ENCODE measurements around the gene PACRG.

PACRG gene

DNA sequence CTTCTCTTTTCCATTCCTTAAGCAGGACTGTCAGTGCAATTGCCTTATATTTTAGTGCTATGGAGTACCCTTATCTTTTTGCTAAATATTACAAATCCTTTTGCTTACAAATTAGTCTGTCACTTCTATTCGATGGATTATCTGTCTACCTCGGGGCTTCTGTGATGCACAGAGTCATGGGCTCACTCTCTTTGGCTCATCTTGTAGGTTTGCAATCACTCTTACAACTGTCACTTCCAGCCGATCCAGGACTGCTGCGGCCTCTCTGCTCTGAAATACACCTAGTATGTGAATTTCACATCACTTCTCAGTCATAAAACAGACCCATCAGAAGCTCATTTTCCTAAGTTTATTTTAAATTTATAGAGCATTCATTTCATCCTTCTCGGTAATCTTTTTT lies 393.5 kb downstream of the PACRG start:
- no peak for DNase-seq (ENCODE audit: low read depth)
- TF ChIP-seq, protein P1, sequence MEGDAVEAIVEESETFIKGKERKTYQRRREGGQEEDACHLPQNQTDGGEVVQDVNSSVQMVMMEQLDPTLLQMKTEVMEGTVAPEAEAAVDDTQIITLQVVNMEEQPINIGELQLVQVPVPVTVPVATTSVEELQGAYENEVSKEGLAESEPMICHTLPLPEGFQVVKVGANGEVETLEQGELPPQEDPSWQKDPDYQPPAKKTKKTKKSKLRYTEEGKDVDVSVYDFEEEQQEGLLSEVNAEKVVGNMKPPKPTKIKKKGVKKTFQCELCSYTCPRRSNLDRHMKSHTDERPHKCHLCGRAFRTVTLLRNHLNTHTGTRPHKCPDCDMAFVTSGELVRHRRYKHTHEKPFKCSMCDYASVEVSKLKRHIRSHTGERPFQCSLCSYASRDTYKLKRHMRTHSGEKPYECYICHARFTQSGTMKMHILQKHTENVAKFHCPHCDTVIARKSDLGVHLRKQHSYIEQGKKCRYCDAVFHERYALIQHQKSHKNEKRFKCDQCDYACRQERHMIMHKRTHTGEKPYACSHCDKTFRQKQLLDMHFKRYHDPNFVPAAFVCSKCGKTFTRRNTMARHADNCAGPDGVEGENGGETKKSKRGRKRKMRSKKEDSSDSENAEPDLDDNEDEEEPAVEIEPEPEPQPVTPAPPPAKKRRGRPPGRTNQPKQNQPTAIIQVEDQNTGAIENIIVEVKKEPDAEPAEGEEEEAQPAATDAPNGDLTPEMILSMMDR (IDR thresholded peaks at IDR 0.05; ENCODE audit: insufficient read depth, low read depth, low read length, missing control alignments) = no peak
- no peak overlapping the region for H3K4me3 ChIP-seq (ENCODE audit: low read length)

DNA sequence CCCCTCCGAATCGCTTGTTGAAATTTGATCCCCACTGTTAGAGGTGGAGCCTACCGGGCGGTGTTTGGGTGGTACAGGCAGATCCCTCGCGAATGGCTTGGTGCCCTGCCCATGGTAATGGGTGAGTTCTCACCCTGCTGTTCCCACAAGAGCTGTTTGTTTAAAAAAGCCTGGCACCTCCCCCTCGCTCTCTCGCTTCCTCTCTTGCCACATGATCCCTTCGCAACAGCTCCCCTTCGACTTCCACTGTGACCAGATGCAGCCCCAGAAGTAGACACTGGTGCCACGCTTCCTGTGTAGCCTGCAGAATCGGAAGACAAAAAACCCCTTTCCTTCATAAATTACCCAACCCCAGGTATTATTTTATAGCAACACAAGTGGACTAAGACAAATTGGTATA lies 394.6 kb downstream of the PACRG start:
- TF ChIP-seq, protein P1 (IDR thresholded peaks at IDR 0.05; ENCODE audit: insufficient read depth, low read depth, low read length, missing control alignments) = no peak
- DNase-seq (ENCODE audit: low read depth) = no peak
- no peak overlapping the region for H3K4me3 ChIP-seq (ENCODE audit: low read length)

- no peak overlapping the region for H3K4me3 ChIP-seq (ENCODE audit: low read length)
- TF ChIP-seq, protein P1 (IDR thresholded peaks at IDR 0.05; ENCODE audit: insufficient read depth, low read depth, low read length, missing control alignments) = no peak
- DNase-seq (ENCODE audit: low read depth) = no peak
Observed at GRCh38 chr6:163123098-163123497, 395.3 kb downstream of the PACRG start.

GRCh38 chr6:163126741-163127140 lies 399.0 kb downstream of the PACRG start:
- no peak overlapping the region for H3K4me3 ChIP-seq (ENCODE audit: low read length)
- no peak for DNase-seq (ENCODE audit: low read depth)
- TF ChIP-seq, protein P1 (IDR thresholded peaks at IDR 0.05; ENCODE audit: insufficient read depth, low read depth, low read length, missing control alignments) = no peak

DNA sequence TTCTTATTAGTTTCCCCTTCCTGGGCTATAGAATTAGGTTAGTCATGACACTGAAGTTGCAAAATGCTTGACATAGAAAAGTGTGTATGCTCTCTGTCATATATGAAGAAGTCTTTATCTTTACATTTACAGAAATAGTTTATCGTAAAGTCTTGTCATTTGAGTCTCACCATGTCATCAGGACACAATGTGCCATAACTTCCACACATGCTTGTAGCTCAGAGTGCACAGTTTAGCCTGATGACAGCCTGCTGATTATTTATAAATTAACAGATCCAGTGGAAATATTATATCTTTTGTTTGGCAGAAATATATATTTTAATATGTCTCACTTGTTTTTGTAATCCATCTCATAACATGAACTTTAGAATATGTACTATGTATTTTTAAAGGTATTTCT lies 399.8 kb downstream of the PACRG start:
- no peak overlapping the region for H3K4me3 ChIP-seq (ENCODE audit: low read length)
- no peak for DNase-seq (ENCODE audit: low read depth)
- TF ChIP-seq, protein P1 (IDR thresholded peaks at IDR 0.05; ENCODE audit: insufficient read depth, low read depth, low read length, missing control alignments) = no peak

DNA sequence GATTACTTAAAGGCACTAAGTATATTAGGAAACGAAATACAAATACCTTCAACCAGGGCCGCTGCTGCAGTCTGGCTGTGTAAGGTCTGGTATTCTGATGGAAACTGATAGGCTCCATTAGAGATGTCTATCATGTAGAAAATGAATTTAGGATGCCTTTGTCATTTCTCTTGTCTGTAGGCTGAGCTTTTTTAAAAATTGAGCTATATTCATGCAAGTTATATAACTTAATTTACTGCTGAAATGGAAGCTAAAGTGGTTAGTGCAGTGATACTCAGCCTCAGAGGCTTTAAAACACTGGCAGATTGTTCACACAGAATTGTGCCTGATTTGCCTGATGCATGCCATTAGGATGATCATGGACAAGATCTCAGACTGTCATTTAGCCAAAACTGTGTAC lies 400.6 kb downstream of the PACRG start:
- no peak for DNase-seq (ENCODE audit: low read depth)
- TF ChIP-seq, protein P1 (IDR thresholded peaks at IDR 0.05; ENCODE audit: insufficient read depth, low read depth, low read length, missing control alignments) = no peak
- no peak overlapping the region for H3K4me3 ChIP-seq (ENCODE audit: low read length)

DNA sequence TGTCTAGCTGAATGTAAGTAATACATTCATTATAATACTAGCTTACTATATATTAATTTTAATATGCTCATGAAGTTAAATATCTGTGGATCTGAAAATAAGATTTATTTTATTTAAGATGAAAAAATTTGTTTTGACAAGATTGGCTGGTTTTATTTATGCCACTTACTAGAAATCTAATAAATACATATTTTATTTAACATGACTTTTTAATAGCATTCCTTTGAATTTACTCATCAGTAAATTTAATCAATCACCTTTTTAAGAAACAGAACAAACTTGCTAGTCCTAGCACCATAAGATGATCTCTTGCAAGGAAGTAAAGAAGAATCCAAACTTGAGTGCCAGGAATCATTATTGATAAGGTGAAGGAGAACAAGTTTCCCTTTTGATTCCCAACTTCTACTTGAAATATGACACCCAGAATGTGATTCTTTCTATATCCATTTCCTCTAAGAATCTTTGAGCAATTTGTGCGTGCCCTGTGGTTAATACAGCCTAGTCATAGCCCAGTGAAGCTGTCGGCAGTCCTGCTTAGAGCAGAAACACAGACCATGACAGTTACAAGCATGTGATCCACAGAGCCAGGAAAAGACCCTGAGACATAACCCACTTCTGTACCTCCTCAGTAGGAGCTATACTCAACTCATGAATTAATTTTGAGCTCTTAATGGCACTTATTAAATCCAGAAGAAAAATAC lies 404.4 kb downstream of the PACRG start:
- no peak overlapping the region for H3K4me3 ChIP-seq (ENCODE audit: low read length)
- DNase-seq (ENCODE audit: low read depth) = no peak
- TF ChIP-seq, protein P1 (IDR thresholded peaks at IDR 0.05; ENCODE audit: insufficient read depth, low read depth, low read length, missing control alignments) = no peak
